Heart left ventricle (tissue), 16 donors: ENCODE measurements around the gene MSI2. TPM values are rescaled to one million over a fixed set of nuclear protein-coding genes. Genes with fewer than 3 reads are reported as not detected.
A peak's percentile ranks its signal among the peaks of the same experiment; 100 is the strongest.

Experiments used
- ATAC-seq, 4 donors: fragments of 200-7000 bp; cut with Tn5 transposase; one replicate each; pipeline ENCODE4 v1.9.1; 2020 to 2022; ENCODE audit warnings: moderate library complexity in 4 of 4, mild to moderate bottlenecking in 3 of 4, moderate number of reproducible peaks in 1 of 4
- DNase-seq, 5 donors: peaks; one replicate each; pipeline ENCODE4 v3.0.0-alpha.2; 2020
- H3K27ac ChIP-seq, 12 donors: fragments of 200-600 bp; sonication (generic) in 4 of 12; one replicate each; pipeline versions ENCODE4 v1.5.0 to v1.8.0; 2016 to 2022; ENCODE audit warnings: mild to moderate bottlenecking in 2 of 12
- H3K27me3 ChIP-seq, 9 donors: fragments of 200-600 bp; sonication (generic) in 2 of 9; one replicate each; pipeline versions ENCODE4 v1.5.1 to v1.8.0; 2016 to 2022; ENCODE audit warnings: mild to moderate bottlenecking in 3 of 9
- H3K36me3 ChIP-seq, 9 donors: fragments of 200-600 bp; sonication (generic) in 2 of 9; one replicate each; pipeline versions ENCODE4 v1.5.0 to v1.8.0; 2018 to 2022; ENCODE audit warnings: mild to moderate bottlenecking in 2 of 9
- H3K4me1 ChIP-seq, 12 donors: fragments of 200-600 bp; sonication (generic) in 4 of 12; one replicate each; pipeline versions ENCODE4 v1.5.0 to v1.8.0; 2016 to 2022; ENCODE audit warnings: mild to moderate bottlenecking in 3 of 12
- H3K4me3 ChIP-seq, 12 donors: fragments of 200-600 bp; sonication (generic) in 4 of 12; one replicate each; pipeline versions ENCODE4 v1.5.0 to v1.8.0; 2017 to 2022; ENCODE audit warnings: mild to moderate bottlenecking in 9 of 12, moderate library complexity in 4 of 12
- H3K9me3 ChIP-seq, 12 donors: fragments of 200-600 bp; sonication (generic) in 4 of 12; one replicate each; pipeline versions ENCODE4 v1.5.0 to v1.8.0; 2016 to 2022; ENCODE audit warnings: mild to moderate bottlenecking in 1 of 12
- CTCF ChIP-seq, 12 donors: fragments of 200-600 bp; sonication (generic) in 4 of 12; IDR thresholded peaks; one replicate each; pipeline versions ENCODE4 v1.5.0 to v1.8.0; 2018 to 2022; ENCODE audit warnings: antibody characterized with exemption in 12 of 12, mild to moderate bottlenecking in 5 of 12
- POLR2A ChIP-seq, 2 donors: fragments of 450-650 bp; IDR thresholded peaks; one replicate each; pipeline ENCODE4 v1.6.1; 2017; ENCODE audit warnings: antibody characterized with exemption in 2 of 2, mild to moderate bottlenecking in 2 of 2, moderate library complexity in 2 of 2
- WGBS, 4 donors: extraction: QIAGEN DNeasy Blood & Tissue Kit in 2 of 4; methylation state at CpG; one replicate each; pipeline versions ENCODE4 v1.1.5 to v1.1.7; 2013 to 2018; 5-methylcytosine and 5-hydroxymethylcytosine counted together
- intact Hi-C, 10 donors: fragments of 100-400 bp; cut with DNase I; formaldehyde crosslinking; loops; one replicate each; pipeline versions ENCODE4 v1.11.1 to v1.14.2; 2022
- polyA plus RNA-seq, 2 donors: library from polyadenylated mRNA; stranded (reverse); fragments of 200-250 nt; gene quantifications; one replicate each; pipeline ENCODE4 v1.2.3, GENCODE V29; 2013
- total RNA-seq, 9 donors: library from RNA; depleted of rRNA in 2 of 9; stranded (reverse); fragments of >200 nt in 2 of 9; fragmentation: NEBNext Ultra II Directional in 3 of 9; extraction: Animal tissue kit (Norgen Biotek cat#: 25700) in 3 of 9; gene quantifications; one replicate each; pipeline versions ENCODE4 v1.1.0 to v1.2.4, GENCODE V29; 2016 to 2023
- donor health status: ischemic (EF 13 %, LVEDD 7.1; RV severe dilation, severe dysfunction).
- donor health status: healthy with polysubstance abuse.
- donor health status: DM: no; HTN: yes; CAD: no.
- donor health status: DM: no; HTN: no; CAD: no.
- donor health status: ischemic (EF 25% LVEDD 6.9; RV normal size, moderate dysfunction).
- donor health status: ischemic (EF 25% LVEDD 5.7; RV mildly dilated, moderate dysfunction).
- donor health status: healthy.
- donor health status: DM: yes; HTN: yes; CAD: no.
- donor health status: ischemic (EF 35%, LVEDD 5.7; RV mildly dilated, moderate dysfunction).
- donor health status: nonischemic (EF 11% LVEDD 7.7; RV severe dilation, severe dysfunction).
- donor health status: DM: yes; HTN: yes; CAD: no.
- donor health status: PGD.
- donor health status: ischemic (EF 29% LVEDD 5.4; RV normal size, mild dysfunction).
- donor health status: nonischemic (EF 23%, LVEDD 6.1; RV moderate dilation, normal function).

MSI2 gene
- total and polyA plus RNA-seq, 11 donors = 35.9 to 120 (median 104) TPM

GRCh38 chr17:57517273-57517631 is 260.9 kb downstream of the MSI2 start:
- Histone ChIP-seq H3K9me3 (no peaks in the 10 kb centered on the region), H3K27me3 (no peaks in the 10 kb centered on the region), H3K4me1 (peaks cover 0 to 42% (median 21%) of the 10 kb centered on the region in 12 donors), H3K36me3 (no peaks in the 10 kb centered on the region), H3K4me3 (no peak overlapping the region), H3K27ac (no peak overlapping the region)
- intact Hi-C loops = loop anchor here in 1 of 10 donors (5.0 kb wide), 1 partner anchor 385 kb away; no protein-coding TSS in a partner anchor
- peak in 3 of 4 donors; percentile 53 to 68 (median 56) for ATAC-seq
- TF ChIP-seq CTCF (IDR thresholded peaks at IDR 0.05) = no peak
- TF ChIP-seq POLR2A (IDR thresholded peaks at IDR 0.05) = no peak
- 49 to 63% (median 56%) methylated on average over 6 to 7 of the region's 7 CpGs for WGBS, 4 donors
- no peak for DNase-seq

GRCh38 chr17:57517632-57518456 is 261.5 kb downstream of the MSI2 start:
- H3K27me3 ChIP-seq = no peaks in the 10 kb centered on the region
- no peak for TF ChIP-seq CTCF (IDR thresholded peaks at IDR 0.05)
- TF ChIP-seq POLR2A (IDR thresholded peaks at IDR 0.05) = no peak
- ATAC-seq (no peak), DNase-seq (no peak)
- intact Hi-C loops = loop anchor here in 1 of 10 donors (5.0 kb wide), 1 partner anchor 386 kb away; no protein-coding TSS in a partner anchor
- H3K9me3 ChIP-seq = no peaks in the 10 kb centered on the region
- H3K4me3 ChIP-seq = no peak overlapping the region
- peaks cover 0 to 48% (median 23%) of the 10 kb centered on the region in 12 donors for H3K4me1 ChIP-seq
- no peaks in the 10 kb centered on the region for H3K36me3 ChIP-seq
- 65 to 81% (median 74%) methylated on average over 8 of the region's 8 CpGs for WGBS, 4 donors
- peak overlapping the region in 2 of 12 donors; percentile 53 to 61 for H3K27ac ChIP-seq

- H3K9me3 ChIP-seq = no peaks in the 10 kb centered on the region
- no peaks in the 10 kb centered on the region for H3K27me3 ChIP-seq
- peak overlapping the region in 5 of 12 donors; percentile 32 to 61 (median 52) for H3K27ac ChIP-seq
- DNase-seq (peak in 4 of 5 donors; percentile 58 to 87 (median 74)), ATAC-seq (peak; percentile 66 to 90 (median 88))
- intact Hi-C loops = loop anchor here in 1 of 10 donors (5.0 kb wide), 1 partner anchor 387 kb away; no protein-coding TSS in a partner anchor
- H3K4me1 ChIP-seq = peaks cover 0 to 52% (median 23%) of the 10 kb centered on the region in 12 donors
- H3K4me3 ChIP-seq = no peak overlapping the region
- H3K36me3 ChIP-seq = no peaks in the 10 kb centered on the region
- no peak for TF ChIP-seq POLR2A (IDR thresholded peaks at IDR 0.05)
- TF ChIP-seq CTCF (IDR thresholded peaks at IDR 0.05) = no peak
- WGBS, 4 donors = 54 to 61% (median 57%) methylated on average over 20 of the region's 20 CpGs
Observed at GRCh38 chr17:57518587-57519581, 262.6 kb downstream of the MSI2 start.
